Prostate gland (tissue), 2 donors: ENCODE data around the gene MYO7B. TPM values are rescaled to one million over a fixed set of nuclear protein-coding genes. Genes with fewer than 3 reads are reported as not detected.

ENCODE experiments used
- DNase-seq: peaks from one replicate; pipeline ENCODE4 v3.0.0-alpha.2; 2019; ENCODE audit warnings: low spot score
- H3K27ac ChIP-seq, 2 donors: fragments of 200-600 bp; sonication (generic); 2 replicates each; pipeline ENCODE4 v1.5.1; 2017 to 2019
- H3K27me3 ChIP-seq: fragments of 200-600 bp; sonication (generic); replicated peaks from 2 replicates; pipeline ENCODE4 v1.5.1; 2019; ENCODE audit not compliant: insufficient read depth
- H3K36me3 ChIP-seq, 2 donors: fragments of 200-600 bp; sonication (generic); 1 replicate in 1 of 2; 2 replicates in 1 of 2; pipeline versions ENCODE4 v1.5.1 to v1.8.1; 2017 to 2019
- H3K4me1 ChIP-seq: fragments of 200-600 bp; sonication (generic); replicated peaks from 2 replicates; pipeline ENCODE4 v1.5.1; 2019
- H3K4me3 ChIP-seq, 2 donors: fragments of 200-600 bp; sonication (generic); 2 replicates each; pipeline ENCODE4 v1.5.1; 2017 to 2019
- H3K9me3 ChIP-seq: fragments of 200-600 bp; sonication (generic); 2 replicates; pipeline ENCODE4 v1.5.1; 2017
- CTCF ChIP-seq, 4 experiments: fragments of 200-600 bp in 2 of 4; fragments of 450-650 bp in 2 of 4; sonication (generic) in 2 of 4; IDR thresholded peaks; 1 replicate in 3 of 4; 2 replicates in 1 of 4; pipeline ENCODE4 v1.5.1; 2016 to 2019; ENCODE audit warnings: antibody characterized with exemption in 4 of 4, mild to moderate bottlenecking in 2 of 4, moderate library complexity in 2 of 4
- POLR2A ChIP-seq: fragments of 450-650 bp; IDR thresholded peaks from one replicate; pipeline ENCODE4 v1.6.1; 2016; ENCODE audit warnings: antibody characterized with exemption, mild to moderate bottlenecking
- POLR2AphosphoS5 ChIP-seq: sonication (generic); formaldehyde crosslinking; IDR thresholded peaks from one replicate; pipeline ENCODE4 v1.6.1; 2017; ENCODE audit warnings: antibody characterized with exemption
- WGBS: methylation state at CpG from one replicate; pipeline ENCODE4 v1.1.5; 2018; 5-methylcytosine and 5-hydroxymethylcytosine counted together
- intact Hi-C: fragments of 100-400 bp; cut with DNase I; formaldehyde crosslinking; loops from one replicate; pipeline ENCODE4 v1.14.2; 2022
- total RNA-seq, 2 donors: library from RNA; depleted of rRNA; stranded (reverse); fragments of >200 nt; gene quantifications; one replicate each; pipeline ENCODE4 v1.1.0, GENCODE V29; 2016

The MYO7B gene
- total RNA-seq, 2 donors from 2014 or later, result 1.4 TPM; not detected in 1

- H3K4me1 ChIP-seq, result no peaks in the 10 kb centered on the region
- no peak overlapping the region for H3K27ac ChIP-seq
- no peak for DNase-seq
- 53% methylated on average over 11 of the region's 11 CpGs for WGBS
- no peak overlapping the region for H3K4me3 ChIP-seq
- no peaks in the 10 kb centered on the region for H3K36me3 ChIP-seq
- H3K9me3 ChIP-seq, result no peaks in the 10 kb centered on the region
- H3K27me3 ChIP-seq, result no peaks in the 10 kb centered on the region
- intact Hi-C loops, result no loop called here
- TF ChIP-seq POLR2A (no peak), POLR2AphosphoS5 (no peak), CTCF (IDR thresholded peaks at IDR 0.05) (no peak)
Measured at GRCh38 chr2:127575941-127576432, 40.5 kb downstream of the MYO7B start.

GRCh38 chr2:127576433-127577207, 41.1 kb downstream of the MYO7B start:
- no peak overlapping the region for H3K27ac ChIP-seq
- H3K27me3 ChIP-seq, result no peaks in the 10 kb centered on the region
- no peaks in the 10 kb centered on the region for H3K36me3 ChIP-seq
- 66% methylated on average over 21 of the region's 26 CpGs for WGBS
- intact Hi-C loops, result no loop called here
- H3K4me1 ChIP-seq, result no peaks in the 10 kb centered on the region
- DNase-seq, result peak; percentile 83
- H3K4me3 ChIP-seq, result no peak overlapping the region
- H3K9me3 ChIP-seq, result no peaks in the 10 kb centered on the region
- TF ChIP-seq POLR2A, result no peak
- TF ChIP-seq POLR2AphosphoS5, result peak; percentile 40

- Histone ChIP-seq H3K4me1 (no peaks in the 10 kb centered on the region), H3K27ac (no peak overlapping the region), H3K27me3 (no peaks in the 10 kb centered on the region), H3K36me3 (no peaks in the 10 kb centered on the region), H3K9me3 (no peaks in the 10 kb centered on the region), H3K4me3 (no peak overlapping the region)
- no peak for DNase-seq
- no peak for TF ChIP-seq POLR2AphosphoS5
- no peak for TF ChIP-seq CTCF (IDR thresholded peaks at IDR 0.05)
- TF ChIP-seq POLR2A, result no peak
- intact Hi-C loops, result no loop called here
- WGBS, result 100% methylated on average over 2 of the region's 2 CpGs
Measured at GRCh38 chr2:127577208-127577475, 41.7 kb downstream of the MYO7B start.

GRCh38 chr2:127577503-127577902, 42.0 kb downstream of the MYO7B start:
- no peak for DNase-seq
- Histone ChIP-seq H3K36me3 (no peaks in the 10 kb centered on the region), H3K4me1 (no peaks in the 10 kb centered on the region), H3K27me3 (no peaks in the 10 kb centered on the region), H3K4me3 (no peak overlapping the region), H3K27ac (no peak overlapping the region), H3K9me3 (no peaks in the 10 kb centered on the region)
- WGBS, result 94% methylated on average over 12 of the region's 12 CpGs
- intact Hi-C loops, result no loop called here
- TF ChIP-seq POLR2AphosphoS5 (no peak), POLR2A (no peak), CTCF (IDR thresholded peaks at IDR 0.05) (no peak)

GRCh38 chr2:127577973-127578372, 42.5 kb downstream of the MYO7B start:
- 94% methylated on average over 11 of the region's 11 CpGs for WGBS
- DNase-seq, result no peak
- H3K27me3 ChIP-seq, result no peaks in the 10 kb centered on the region
- H3K9me3 ChIP-seq, result no peaks in the 10 kb centered on the region
- H3K4me3 ChIP-seq, result no peak overlapping the region
- no peak overlapping the region for H3K27ac ChIP-seq
- H3K4me1 ChIP-seq, result no peaks in the 10 kb centered on the region
- no peaks in the 10 kb centered on the region for H3K36me3 ChIP-seq
- no peak for TF ChIP-seq POLR2AphosphoS5
- TF ChIP-seq POLR2A, result no peak
- TF ChIP-seq CTCF (IDR thresholded peaks at IDR 0.05), result no peak
- intact Hi-C loops, result no loop called here
